Left ventricle myocardium inferior (tissue), 1 donor: ENCODE measurements around the gene OSBPL5. TPM values are rescaled to one million over a fixed set of nuclear protein-coding genes. Genes with fewer than 3 reads are reported as not detected.

Experiments used
- DNase-seq: peaks from one replicate; pipeline ENCODE4 v3.0.0-alpha.2; 2020
- H3K27ac ChIP-seq: fragments of 200-600 bp; replicated peaks from 2 replicates; pipeline ENCODE4 v1.8.0; 2021
- H3K27me3 ChIP-seq: fragments of 200-600 bp; 2 replicates; pipeline ENCODE4 v1.8.0; 2021; ENCODE audit warnings: low read depth
- H3K36me3 ChIP-seq: fragments of 200-600 bp; 2 replicates; pipeline ENCODE4 v1.8.0; 2021
- H3K4me1 ChIP-seq: fragments of 200-600 bp; 2 replicates; pipeline ENCODE4 v1.8.0; 2021
- H3K4me3 ChIP-seq: fragments of 200-600 bp; 2 replicates; pipeline ENCODE4 v1.8.0; 2021; ENCODE audit warnings: mild to moderate bottlenecking, moderate library complexity
- H3K9me3 ChIP-seq: fragments of 200-600 bp; replicated peaks from 2 replicates; pipeline ENCODE4 v1.8.0; 2021
- CTCF ChIP-seq: fragments of 200-600 bp; IDR thresholded peaks from 2 replicates; pipeline ENCODE4 v1.8.0; 2021; ENCODE audit warnings: antibody characterized with exemption, mild to moderate bottlenecking, borderline replicate concordance
- intact Hi-C: fragments of 100-400 bp; cut with micrococcal nuclease; formaldehyde crosslinking; loops from one replicate; pipeline ENCODE4 v1.11.0; 2022
- total RNA-seq: library from RNA; stranded (reverse); fragmentation: NEBNext Ultra II Directional; extraction: Animal tissue kit (Norgen Biotek cat#: 25700); gene quantifications from one replicate; pipeline ENCODE4 v1.2.1, GENCODE V29; 2021
- donor health status: DM: no; HTN: yes; CAD: no; lungs with severe emphysema.

The OSBPL5 gene
- total RNA-seq, 1 donor from 2014 or later: 11.4 TPM

GRCh38 chr11:3136546-3137455 is 28.3 kb downstream of the OSBPL5 start:
- H3K4me1 ChIP-seq: peaks cover 62% of the 10 kb centered on the region
- DNase-seq: peak; percentile 16
- TF ChIP-seq CTCF: no peak
- H3K36me3 ChIP-seq: peaks cover 2% of the 10 kb centered on the region
- no peaks in the 10 kb centered on the region for H3K9me3 ChIP-seq
- no peak overlapping the region for H3K4me3 ChIP-seq
- no peaks in the 10 kb centered on the region for H3K27me3 ChIP-seq
- intact Hi-C loops: no loop called here
- peak overlapping the region; percentile 41 for H3K27ac ChIP-seq

- peak overlapping the region; percentile 41 for H3K27ac ChIP-seq
- peak; percentile 43 for DNase-seq
- peaks cover 2% of the 10 kb centered on the region for H3K36me3 ChIP-seq
- H3K27me3 ChIP-seq: no peaks in the 10 kb centered on the region
- H3K4me3 ChIP-seq: no peak overlapping the region
- intact Hi-C loops: no loop called here
- TF ChIP-seq CTCF: no peak
- peaks cover 62% of the 10 kb centered on the region for H3K4me1 ChIP-seq
- H3K9me3 ChIP-seq: no peaks in the 10 kb centered on the region
Measured at GRCh38 chr11:3135481-3136440, 29.3 kb downstream of the OSBPL5 start.

GRCh38 chr11:3134651-3135480 is 30.2 kb downstream of the OSBPL5 start:
- Histone ChIP-seq H3K4me1 (peaks cover 54% of the 10 kb centered on the region), H3K36me3 (peaks cover 2% of the 10 kb centered on the region), H3K4me3 (no peak overlapping the region), H3K27ac (peak overlapping the region; percentile 41), H3K9me3 (no peaks in the 10 kb centered on the region), H3K27me3 (no peaks in the 10 kb centered on the region)
- no peak for TF ChIP-seq CTCF
- intact Hi-C loops: no loop called here
- peak; percentile 57 for DNase-seq

- Histone ChIP-seq H3K9me3 (no peaks in the 10 kb centered on the region), H3K27me3 (no peaks in the 10 kb centered on the region), H3K27ac (peak overlapping the region; percentile 18), H3K4me1 (peaks cover 47% of the 10 kb centered on the region), H3K36me3 (peaks cover 2% of the 10 kb centered on the region), H3K4me3 (no peak overlapping the region)
- peak; percentile 12 for DNase-seq
- intact Hi-C loops: no loop called here
- TF ChIP-seq CTCF: no peak
Measured at GRCh38 chr11:3134218-3134621, 30.9 kb downstream of the OSBPL5 start.
